ENCODE measurements around the gene SNRPD3.

GRCh38 chr22:24595228-24595627 lies 39.4 kb downstream of the SNRPD3 start:
- TF ChIP-seq CTCF (IDR thresholded peaks at IDR 0.05) = no peak
- no peak for TF ChIP-seq POLR2AphosphoS5 (IDR thresholded peaks at IDR 0.05; ENCODE audit: insufficient read depth in 1 of 2, low read depth in 1 of 2)
